B cell (primary cell): ENCODE measurements around the gene G3BP1. TPM values are rescaled to one million over a fixed set of nuclear protein-coding genes. Genes with fewer than 3 reads are reported as not detected.

Experiments
- ATAC-seq: fragments of 200-7000 bp; cut with Tn5 transposase; one replicate; pipeline ENCODE4 v1.10.0; 2021; ENCODE audit warnings: low read depth, mild to moderate bottlenecking, moderate number of reproducible peaks, moderate library complexity
- CTCF ChIA-PET: fragments of 350-600 bp; sonication (Branson Sonifier 250); formaldehyde crosslinking; loops from one replicate; lab custom pipeline; 2021; ENCODE audit warnings: antibody characterized with exemption, inconsistent platforms; lab: Charles Lee
- POLR2A ChIA-PET: fragments of 350-600 bp; sonication (Branson Sonifier 250); formaldehyde crosslinking; loops from one replicate; lab custom pipeline; 2021; ENCODE audit warnings: antibody characterized with exemption; lab: Charles Lee
- DNase-seq: peaks from one replicate; pipeline ENCODE4 v3.0.0; 2013
- H2AFZ ChIP-seq: 2 replicates; pipeline ENCODE4 v1.6.1; 2012; ENCODE audit warnings: mild to moderate bottlenecking, low read depth, low read length; ENCODE audit not compliant: insufficient read depth, poor library complexity, severe bottlenecking
- H3K27ac ChIP-seq, 2 donors: 1 replicate in 1 of 2; 2 replicates in 1 of 2; pipeline ENCODE4 v1.5.1; 2012 to 2013; ENCODE audit warnings: low read length in 2 of 2, mild to moderate bottlenecking in 2 of 2, moderate library complexity in 1 of 2
- H3K27me3 ChIP-seq, 4 experiments: fragments of 200-600 bp in 1 of 4; sonication (generic) in 1 of 4; replicated peaks in 1 of 4; 1 replicate in 2 of 4; 2 replicates in 2 of 4; pipeline versions ENCODE4 v1.6.1 to v1.7.0; 2013 to 2016; ENCODE audit warnings: low read length in 3 of 4, mild to moderate bottlenecking in 2 of 4, mixed read lengths in 1 of 4, moderate library complexity in 1 of 4; ENCODE audit not compliant: insufficient read depth in 4 of 4, control insufficient read depth in 3 of 4; ENCODE audit errors: control extremely low read depth in 1 of 4
- H3K36me3 ChIP-seq, 2 experiments: replicated peaks in 1 of 2; 1 replicate in 1 of 2; 2 replicates in 1 of 2; pipeline versions ENCODE4 v1.6.1 to v1.7.1; 2013; ENCODE audit warnings: low read length in 1 of 2; ENCODE audit not compliant: insufficient read depth in 2 of 2, control insufficient read depth in 1 of 2; ENCODE audit errors: control extremely low read depth in 1 of 2, extremely low read depth in 1 of 2
- H3K4me1 ChIP-seq, 2 donors: fragments of 200-600 bp in 1 of 2; sonication (generic) in 1 of 2; 1 replicate in 1 of 2; 2 replicates in 1 of 2; pipeline versions ENCODE4 v1.5.1 to v1.6.1; 2013 to 2017; ENCODE audit warnings: low read length in 2 of 2; ENCODE audit not compliant: control insufficient read depth in 2 of 2, insufficient read depth in 2 of 2
- H3K4me2 ChIP-seq: replicated peaks from 2 replicates; pipeline ENCODE3; 2012; ENCODE audit warnings: mild to moderate bottlenecking, low read depth, low read length; ENCODE audit not compliant: poor library complexity, severe bottlenecking
- H3K4me3 ChIP-seq, 5 experiments: fragments of 200-600 bp in 1 of 5; sonication (generic) in 1 of 5; 1 replicate in 3 of 5; 2 replicates in 2 of 5; pipeline versions ENCODE4 v1.5.1 to v1.7.0; 2011 to 2016; ENCODE audit warnings: low read length in 4 of 5, mild to moderate bottlenecking in 4 of 5, low read depth in 2 of 5, control low read depth in 1 of 5, moderate library complexity in 1 of 5; ENCODE audit not compliant: insufficient read depth in 1 of 5; ENCODE audit errors: control extremely low read depth in 1 of 5, extremely low read depth in 1 of 5
- H3K79me2 ChIP-seq: fragments of 200-600 bp; sonication (generic); one replicate; pipeline ENCODE4 v1.6.0; 2016; ENCODE audit warnings: low read length; ENCODE audit not compliant: control insufficient read depth, insufficient read depth
- H3K9ac ChIP-seq: fragments of 200-600 bp; sonication (generic); 2 replicates; pipeline ENCODE4 v1.6.1; 2017; ENCODE audit warnings: mild to moderate bottlenecking, low read length, moderate library complexity
- H3K9me3 ChIP-seq, 3 donors: one replicate each; pipeline versions ENCODE4 v1.6.1 to v1.7.1; 2013; ENCODE audit warnings: low read length in 2 of 3; ENCODE audit not compliant: control insufficient read depth in 2 of 3, insufficient read depth in 1 of 3; ENCODE audit errors: control extremely low read depth in 1 of 3
- H4K20me1 ChIP-seq: 2 replicates; pipeline ENCODE4 v1.6.0; 2012; ENCODE audit warnings: mild to moderate bottlenecking, low read length; ENCODE audit not compliant: insufficient read depth, control insufficient read depth, poor library complexity, severe bottlenecking
- H3K27ac Mint-ChIP-seq: one replicate; pipeline ENCODE4 v1.8.0; 2021; ENCODE audit warnings: mixed read lengths
- H3K27me3 Mint-ChIP-seq: one replicate; pipeline ENCODE4 v1.8.0; 2021; ENCODE audit warnings: mixed read lengths
- H3K4me1 Mint-ChIP-seq: one replicate; pipeline ENCODE4 v1.8.0; 2021; ENCODE audit warnings: mixed read lengths
- H3K4me3 Mint-ChIP-seq: one replicate; pipeline ENCODE4 v1.8.0; 2021; ENCODE audit warnings: mixed read lengths
- H3K9me3 Mint-ChIP-seq: one replicate; pipeline ENCODE4 v1.8.0; 2022; ENCODE audit warnings: mixed read lengths; ENCODE audit not compliant: insufficient read depth
- EZH2 ChIP-seq: IDR thresholded peaks from 2 replicates; pipeline ENCODE4 v1.6.1; 2012; ENCODE audit warnings: borderline replicate concordance, low read depth, mild to moderate bottlenecking, moderate library complexity, low read length; ENCODE audit not compliant: insufficient read depth, poor library complexity, severe bottlenecking
- WGBS: methylation state at CpG from one replicate; pipeline ENCODE4 v1.1.5; 2013; ENCODE audit warnings: missing lambda C conversion rate; ENCODE audit not compliant: insufficient coverage; 5-methylcytosine and 5-hydroxymethylcytosine counted together
- intact Hi-C: fragments of 100-400 bp; cut with micrococcal nuclease; formaldehyde crosslinking; loops from one replicate; pipeline ENCODE4 v1.10.0; 2022
- polyA plus RNA-seq: library from polyadenylated mRNA; depleted of rRNA; stranded (reverse); fragments of >200 nt; gene quantifications from 2 replicates; pipeline ENCODE4 v1.2.3, GENCODE V29; 2012
- total RNA-seq, 2 donors: library from RNA; stranded (reverse); fragments of 120-200 nt in 1 of 2; gene quantifications; 1 replicate in 1 of 2; 2 replicates in 1 of 2; pipeline versions ENCODE4 v1.2.3 to v1.2.4, GENCODE V29; 2013 to 2022
- TF ChIP-seq, protein P1 (sequence below): fragments of 200-600 bp; IDR thresholded peaks from one replicate; pipeline ENCODE4 v1.8.0; 2022; ENCODE audit warnings: antibody characterized with exemption, mild to moderate bottlenecking

The G3BP1 gene
- total and polyA plus RNA-seq, 2 donors (not counting 1 experiment from before 2014, with no cell fraction given) = 12.7 to 159 TPM

GRCh38 chr5:151775025-151775606 lies 3.4 kb downstream of the G3BP1 start:
- Histone ChIP-seq H2AFZ (no peak overlapping the region), H3K9me3 (no peaks in the 10 kb centered on the region), H3K4me1 (peaks cover 47 to 52% of the 10 kb centered on the region in 2 donors), H3K4me2 (peak overlapping the region; percentile 89), H3K27ac (no peak overlapping the region), H3K4me3 (no peak overlapping the region), H3K27me3 (no peaks in the 10 kb centered on the region), H4K20me1 (peaks cover 72% of the 10 kb centered on the region), H3K79me2 (peaks cover 78% of the 10 kb centered on the region), H3K36me3 (peaks cover 0 to 13% of the 10 kb centered on the region in 2 experiments), H3K9ac (no peak overlapping the region)
- H3K27me3 Mint-ChIP-seq = no peaks in the 10 kb centered on the region
- DNase-seq (no peak), ATAC-seq (no peak)
- TF ChIP-seq, protein P1, sequence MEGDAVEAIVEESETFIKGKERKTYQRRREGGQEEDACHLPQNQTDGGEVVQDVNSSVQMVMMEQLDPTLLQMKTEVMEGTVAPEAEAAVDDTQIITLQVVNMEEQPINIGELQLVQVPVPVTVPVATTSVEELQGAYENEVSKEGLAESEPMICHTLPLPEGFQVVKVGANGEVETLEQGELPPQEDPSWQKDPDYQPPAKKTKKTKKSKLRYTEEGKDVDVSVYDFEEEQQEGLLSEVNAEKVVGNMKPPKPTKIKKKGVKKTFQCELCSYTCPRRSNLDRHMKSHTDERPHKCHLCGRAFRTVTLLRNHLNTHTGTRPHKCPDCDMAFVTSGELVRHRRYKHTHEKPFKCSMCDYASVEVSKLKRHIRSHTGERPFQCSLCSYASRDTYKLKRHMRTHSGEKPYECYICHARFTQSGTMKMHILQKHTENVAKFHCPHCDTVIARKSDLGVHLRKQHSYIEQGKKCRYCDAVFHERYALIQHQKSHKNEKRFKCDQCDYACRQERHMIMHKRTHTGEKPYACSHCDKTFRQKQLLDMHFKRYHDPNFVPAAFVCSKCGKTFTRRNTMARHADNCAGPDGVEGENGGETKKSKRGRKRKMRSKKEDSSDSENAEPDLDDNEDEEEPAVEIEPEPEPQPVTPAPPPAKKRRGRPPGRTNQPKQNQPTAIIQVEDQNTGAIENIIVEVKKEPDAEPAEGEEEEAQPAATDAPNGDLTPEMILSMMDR = no peak
- TF ChIP-seq EZH2 = no peak
- no peaks in the 10 kb centered on the region for H3K9me3 Mint-ChIP-seq
- ChIA-PET CTCF (interaction anchor here (3.0 kb wide), 1 partner anchor 34 kb away, joined by 11 read pairs; no protein-coding TSS in a partner anchor), POLR2A (no interaction called here)
- WGBS = 67% methylated on average over 1 of the region's 3 CpGs
- no peak overlapping the region for H3K27ac Mint-ChIP-seq
- peaks cover 71% of the 10 kb centered on the region for H3K4me1 Mint-ChIP-seq
- peak overlapping the region; percentile 52 for H3K4me3 Mint-ChIP-seq
- intact Hi-C loops = no loop called here

- intact Hi-C loops = no loop called here
- Histone ChIP-seq H3K36me3 (peaks cover 0 to 13% of the 10 kb centered on the region in 2 experiments), H3K27me3 (no peaks in the 10 kb centered on the region), H3K4me1 (peaks cover 30 to 54% of the 10 kb centered on the region in 2 donors), H3K9me3 (no peaks in the 10 kb centered on the region), H3K9ac (peak overlapping the region; percentile 19), H3K4me2 (peak overlapping the region; percentile 43), H3K79me2 (peaks cover 100% of the 10 kb centered on the region), H2AFZ (no peak overlapping the region), H4K20me1 (peaks cover 88% of the 10 kb centered on the region), H3K4me3 (no peak overlapping the region), H3K27ac (peak overlapping the region in 1 of 2 donors; percentile 46)
- no peak for ATAC-seq
- Mint-ChIP-seq H3K4me3 (peak overlapping the region; percentile 46), H3K27ac (peak overlapping the region; percentile 17), H3K4me1 (peaks cover 82% of the 10 kb centered on the region), H3K9me3 (no peaks in the 10 kb centered on the region), H3K27me3 (no peaks in the 10 kb centered on the region)
- ChIA-PET POLR2A (no interaction called here), CTCF (no interaction called here)
- DNase-seq = no peak
- no CpG with 5 or more reads among the region's 3 CpGs for WGBS
- TF ChIP-seq EZH2 = no peak
- TF ChIP-seq, protein P1 = no peak
Observed at GRCh38 chr5:151779531-151780125, 7.9 kb downstream of the G3BP1 start.
